Activated CD4-positive, alpha-beta T cell treated with anti-CD3 and anti-CD28 coated beads, Interleukin-2, amount 50 U/mL, for 4 hours (primary cell): ENCODE data around the gene PLP2.

Experiments
- DNase-seq, 2 experiments: peaks; one replicate each; pipeline ENCODE4 v3.0.0-alpha.2; 2020

The PLP2 gene

GRCh38 chrX:49209434-49210251 lies 37.9 kb downstream of the PLP2 start:
- DNase-seq = no peak

- DNase-seq = no peak
These were observed 38.7 kb downstream of the PLP2 start for GRCh38 chrX:49210406-49210805.

- no peak for DNase-seq
These were observed 39.4 kb downstream of the PLP2 start for GRCh38 chrX:49211074-49211473.

GRCh38 chrX:49212209-49212608 lies 40.5 kb downstream of the PLP2 start:
- no peak for DNase-seq

GRCh38 chrX:49212861-49213260 lies 41.2 kb downstream of the PLP2 start:
- DNase-seq = no peak

GRCh38 chrX:49214416-49214815 lies 42.7 kb downstream of the PLP2 start:
- no peak for DNase-seq

GRCh38 chrX:49214996-49215526 lies 43.4 kb downstream of the PLP2 start:
- no peak for DNase-seq

GRCh38 chrX:49220100-49220499 lies 48.4 kb downstream of the PLP2 start:
- no peak for DNase-seq

- DNase-seq = no peak
These were observed 50.2 kb downstream of the PLP2 start for GRCh38 chrX:49221868-49222267.
